NCI-H1436 (cell line): ENCODE data around the gene CITED4.

Source experiments
- DNase-seq: peaks from one replicate; lab custom pipeline; 2025; lab: John Stamatoyannopoulos, UW

The CITED4 gene

DNA sequence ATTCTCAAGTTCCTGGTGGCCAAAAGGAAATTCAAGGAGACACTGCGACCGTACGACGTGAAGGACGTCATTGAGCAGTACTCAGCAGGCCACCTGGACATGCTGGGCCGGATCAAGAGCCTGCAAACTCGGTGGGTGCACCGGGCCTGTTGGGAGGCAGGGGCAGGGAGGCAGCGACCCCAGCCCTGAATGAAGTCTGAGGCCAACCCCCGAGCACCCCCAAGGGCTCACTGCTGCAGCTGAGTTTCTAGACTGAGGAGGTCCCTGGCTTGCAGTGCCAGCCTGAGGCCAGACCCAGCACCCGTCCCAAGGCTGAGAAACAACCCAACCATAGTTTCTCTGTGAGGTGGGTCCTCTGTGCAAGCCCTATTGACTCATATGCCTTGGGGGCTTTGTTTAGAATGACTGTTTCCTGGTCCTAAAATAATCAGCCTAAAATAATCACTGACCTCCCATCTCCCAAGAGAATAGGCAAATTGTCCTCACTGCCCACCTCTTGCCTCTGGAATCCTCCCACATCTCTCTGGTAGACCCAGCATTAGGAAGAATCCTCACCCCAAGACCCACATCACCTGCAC lies 27.1 kb downstream of the CITED4 start:
- no peak for DNase-seq

GRCh38 chr1:40833979-40834378 lies 28.2 kb downstream of the CITED4 start:
- DNase-seq = no peak

GRCh38 chr1:40831001-40831732 lies 31.0 kb downstream of the CITED4 start:
- no peak for DNase-seq

DNA sequence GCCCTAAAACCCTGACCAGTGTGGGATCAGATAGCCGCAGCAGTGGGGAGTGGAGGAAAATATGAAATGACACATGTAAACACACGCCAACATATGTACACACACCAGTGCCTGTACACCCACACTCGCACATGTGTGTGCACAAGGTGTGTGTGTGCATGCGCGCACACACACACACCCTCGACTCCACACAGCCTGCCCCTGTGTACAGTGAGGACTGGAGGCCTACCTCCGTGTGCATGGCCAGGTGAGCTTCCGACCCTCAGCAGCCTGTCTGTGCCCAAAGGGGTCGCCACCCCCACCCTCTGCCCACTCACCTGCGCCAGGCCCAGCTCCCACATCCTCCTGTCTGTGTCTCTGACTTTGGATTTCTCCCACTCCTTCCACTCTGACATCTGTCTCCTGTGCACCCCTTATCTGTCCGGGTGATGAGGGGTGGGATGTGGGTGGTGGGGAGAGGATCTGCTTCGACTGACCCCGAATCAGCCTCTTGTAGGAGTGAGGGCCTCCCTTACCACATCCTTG lies 31.7 kb downstream of the CITED4 start:
- DNase-seq = no peak

DNA sequence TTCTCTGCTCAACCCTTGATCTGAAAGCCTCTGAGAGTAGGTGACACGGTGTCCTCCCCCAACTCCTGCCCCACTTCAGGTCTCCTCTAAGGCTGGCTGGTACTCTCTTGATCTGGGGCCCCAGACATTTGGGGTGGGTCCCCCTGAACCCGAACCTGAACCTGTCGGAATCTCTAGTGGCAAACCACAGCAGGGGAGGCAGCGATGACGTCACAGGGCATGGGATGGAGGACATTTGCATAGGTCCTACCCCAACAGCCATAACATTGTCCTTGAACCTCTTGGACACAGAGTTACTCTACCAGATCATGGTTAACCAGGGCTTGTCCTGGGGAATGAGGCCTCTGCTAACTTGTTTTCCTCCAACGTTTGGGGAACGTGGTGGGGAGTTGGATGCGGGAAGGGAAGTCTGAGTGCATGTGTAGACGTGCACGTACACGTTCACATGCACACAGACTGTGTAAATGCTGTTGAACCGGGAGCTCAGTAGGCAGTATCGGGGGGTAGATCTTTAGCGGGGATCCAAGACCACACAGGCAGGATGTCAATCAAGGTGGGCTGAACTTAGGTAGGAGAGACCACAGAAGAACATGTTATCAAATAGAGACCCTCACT lies 32.4 kb downstream of the CITED4 start:
- DNase-seq = no peak

GRCh38 chr1:40825996-40826395 lies 36.2 kb downstream of the CITED4 start:
- no peak for DNase-seq

GRCh38 chr1:40825435-40825788 lies 36.8 kb downstream of the CITED4 start:
- DNase-seq = no peak

DNA sequence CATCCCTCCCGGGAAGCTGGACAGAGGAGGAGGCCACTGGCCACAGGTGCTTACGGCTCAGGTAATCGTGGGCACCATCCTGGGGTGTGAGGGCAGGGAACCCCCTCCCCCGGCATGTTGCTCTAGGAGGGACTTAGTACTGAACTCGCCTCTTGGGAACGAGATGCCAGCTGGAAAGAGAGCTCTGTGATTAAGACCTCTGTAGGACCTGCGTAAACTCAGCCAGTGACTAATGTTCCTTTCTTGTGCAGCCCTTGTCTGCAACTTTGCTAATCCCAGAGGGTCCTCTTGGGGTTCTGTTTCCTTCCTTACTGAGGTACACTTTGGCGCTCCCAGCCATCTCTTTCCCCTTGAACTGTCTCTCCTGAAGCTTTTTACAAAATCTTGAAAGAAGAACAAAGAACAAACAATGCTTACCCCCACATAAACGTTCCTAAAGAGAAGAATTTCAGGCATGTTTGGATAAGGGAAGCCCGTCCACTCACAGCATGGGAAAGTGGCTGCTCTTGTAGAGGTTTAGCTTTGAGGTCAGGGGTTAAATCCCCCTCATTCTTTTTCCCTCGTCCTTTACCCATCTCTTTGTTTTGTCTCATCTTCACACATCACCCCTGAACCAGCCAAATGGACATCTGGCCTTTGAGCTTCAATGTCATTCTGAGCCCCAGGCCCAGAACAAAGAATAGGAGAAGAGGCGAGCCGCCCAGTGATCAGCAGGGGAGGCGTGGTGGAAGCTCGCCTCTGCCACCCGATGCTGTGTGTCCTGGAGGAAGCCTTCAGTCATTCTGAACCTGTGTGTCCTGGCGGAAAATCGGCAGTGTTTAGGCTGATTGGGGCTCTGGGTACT lies 37.4 kb downstream of the CITED4 start:
- no peak for DNase-seq

GRCh38 chr1:40823983-40824382 lies 38.2 kb downstream of the CITED4 start:
- DNase-seq = no peak

DNA sequence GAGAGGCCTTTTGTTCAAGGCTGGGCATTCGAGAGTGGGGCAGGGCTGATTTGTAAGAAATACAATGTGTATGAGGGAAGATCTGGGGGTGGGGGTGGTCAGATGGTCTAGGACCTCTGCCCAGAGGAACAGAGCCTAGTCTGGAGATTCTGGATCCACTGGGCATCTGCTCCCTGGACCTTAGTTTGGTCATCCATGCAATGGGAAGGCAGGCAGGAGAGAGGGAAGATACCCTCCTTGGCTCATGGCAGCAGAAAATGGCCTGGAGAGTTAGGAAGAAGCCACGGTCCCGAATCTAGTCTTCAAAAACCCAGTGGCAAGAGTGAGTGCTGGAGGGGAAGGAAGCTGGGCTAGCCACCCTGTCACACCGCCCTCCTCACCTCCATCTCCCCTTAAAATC lies 38.8 kb downstream of the CITED4 start:
- DNase-seq = no peak

GRCh38 chr1:40822890-40823289 lies 39.3 kb downstream of the CITED4 start:
- DNase-seq = no peak

DNA sequence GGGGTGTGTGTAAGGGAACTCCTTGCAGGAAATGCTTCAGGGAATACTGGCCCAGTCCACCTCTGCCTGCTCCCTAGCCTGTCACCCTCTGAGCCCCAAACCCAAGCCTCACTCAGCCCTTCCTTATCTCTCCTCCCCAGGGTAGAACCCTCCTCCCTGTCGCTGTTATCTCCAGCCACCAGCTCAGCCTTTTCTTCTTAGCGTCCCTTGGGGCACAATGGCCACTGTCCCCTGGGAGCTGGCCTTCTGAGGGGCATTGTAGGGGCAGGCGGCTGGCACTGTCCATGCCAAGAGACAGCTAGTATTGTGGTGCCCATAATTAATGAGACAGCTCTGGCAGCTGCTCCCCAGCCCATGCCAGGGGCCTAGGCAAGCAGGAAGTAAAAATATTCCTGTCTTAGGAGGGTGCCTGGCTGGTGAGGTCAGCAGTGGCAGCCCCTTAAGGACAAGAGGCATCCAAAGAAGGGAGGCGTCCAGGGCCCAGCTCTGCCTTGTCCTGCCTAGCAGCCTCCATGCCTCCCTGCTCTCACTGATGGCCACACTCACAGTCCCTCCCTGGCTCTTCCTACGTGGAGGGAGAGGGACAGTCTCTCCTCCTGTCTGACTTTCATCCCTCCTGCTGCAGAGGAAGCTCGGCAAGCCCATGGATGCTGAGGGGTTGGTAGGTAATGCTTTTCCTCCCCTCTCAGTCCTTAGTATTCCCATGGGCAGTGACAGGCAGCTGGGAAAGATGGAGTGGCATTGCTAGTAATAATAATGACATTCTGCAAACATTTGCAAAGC lies 41.1 kb downstream of the CITED4 start:
- no peak for DNase-seq

GRCh38 chr1:40820251-40820797 lies 41.8 kb downstream of the CITED4 start:
- no peak for DNase-seq

DNA sequence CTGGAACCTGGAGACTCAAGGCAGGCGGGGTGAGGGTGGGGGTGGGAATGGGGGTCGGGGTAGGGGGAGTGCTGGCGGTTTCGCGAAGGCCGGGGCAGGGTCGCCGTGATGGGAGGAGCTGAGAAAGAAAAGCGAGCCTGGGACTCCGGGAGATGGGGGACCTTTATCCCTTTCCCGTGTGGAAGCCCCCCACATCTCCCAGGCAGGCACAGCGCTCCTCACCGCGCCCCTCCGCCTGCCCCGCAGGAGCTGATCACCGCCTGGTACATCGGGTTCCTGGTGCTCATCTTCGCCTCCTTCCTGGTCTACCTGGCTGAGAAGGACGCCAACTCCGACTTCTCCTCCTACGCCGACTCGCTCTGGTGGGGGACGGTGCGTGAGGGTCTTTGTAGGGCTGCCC lies 43.1 kb downstream of the CITED4 start:
- no peak for DNase-seq

- no peak for DNase-seq
Observed at GRCh38 chr1:40818264-40818961, 43.8 kb downstream of the CITED4 start.

DNA sequence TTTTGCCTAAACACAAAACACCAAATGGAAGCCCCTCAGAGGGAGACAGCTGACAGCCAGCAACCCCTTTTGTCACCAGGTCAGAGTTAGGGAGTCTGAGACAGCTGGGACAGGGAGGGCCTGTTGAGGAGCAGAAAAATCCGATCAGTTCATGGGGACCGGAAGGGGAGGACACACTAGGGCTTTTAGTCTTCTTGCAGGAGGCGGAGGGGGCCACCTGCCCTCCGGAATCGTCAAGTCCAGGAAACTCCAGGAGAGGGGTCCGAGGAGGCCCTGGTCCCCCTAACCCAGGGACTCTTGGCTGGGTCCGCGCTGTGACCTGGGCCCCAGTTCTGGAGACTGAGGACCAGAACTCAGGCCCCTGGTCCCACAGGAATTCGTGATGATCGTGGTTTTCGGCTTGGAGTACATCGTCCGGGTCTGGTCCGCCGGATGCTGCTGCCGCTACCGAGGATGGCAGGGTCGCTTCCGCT lies 44.3 kb downstream of the CITED4 start:
- no peak for DNase-seq

- no peak for DNase-seq
Observed at GRCh38 chr1:40815420-40815819, 46.7 kb downstream of the CITED4 start.
